Right hindlimb (tissue), 1 donor: ENCODE data around the gene ERCC4.

Source experiments
- DNase-seq: peaks from one replicate; pipeline ENCODE4 v3.0.0-alpha.2; 2018

ERCC4 gene

DNA sequence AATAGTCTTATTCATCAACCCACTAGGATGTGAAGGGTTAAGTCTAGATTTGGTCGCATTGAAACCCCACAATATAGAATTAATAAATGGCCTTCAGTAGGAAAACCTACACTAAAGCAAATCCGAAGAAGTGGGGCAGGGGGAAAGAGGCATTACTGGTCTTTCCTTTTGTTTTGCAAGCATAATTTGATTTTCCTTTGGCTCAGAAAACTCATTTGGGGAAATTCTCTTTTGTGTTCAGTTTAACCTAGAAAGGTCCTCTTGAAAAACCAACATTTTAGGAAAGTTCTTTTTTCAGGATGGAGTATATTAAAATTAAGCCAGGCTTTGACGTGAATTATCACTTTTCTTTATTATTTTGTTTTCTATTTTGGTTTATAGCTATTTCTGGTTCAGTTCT is 31.7 kb downstream of the ERCC4 start:
- no peak for DNase-seq

- no peak for DNase-seq
Measured at GRCh38 chr16:13953501-13953900, 33.5 kb downstream of the ERCC4 start.

- no peak for DNase-seq
Measured at GRCh38 chr16:13956635-13957196, 36.8 kb downstream of the ERCC4 start.

DNA sequence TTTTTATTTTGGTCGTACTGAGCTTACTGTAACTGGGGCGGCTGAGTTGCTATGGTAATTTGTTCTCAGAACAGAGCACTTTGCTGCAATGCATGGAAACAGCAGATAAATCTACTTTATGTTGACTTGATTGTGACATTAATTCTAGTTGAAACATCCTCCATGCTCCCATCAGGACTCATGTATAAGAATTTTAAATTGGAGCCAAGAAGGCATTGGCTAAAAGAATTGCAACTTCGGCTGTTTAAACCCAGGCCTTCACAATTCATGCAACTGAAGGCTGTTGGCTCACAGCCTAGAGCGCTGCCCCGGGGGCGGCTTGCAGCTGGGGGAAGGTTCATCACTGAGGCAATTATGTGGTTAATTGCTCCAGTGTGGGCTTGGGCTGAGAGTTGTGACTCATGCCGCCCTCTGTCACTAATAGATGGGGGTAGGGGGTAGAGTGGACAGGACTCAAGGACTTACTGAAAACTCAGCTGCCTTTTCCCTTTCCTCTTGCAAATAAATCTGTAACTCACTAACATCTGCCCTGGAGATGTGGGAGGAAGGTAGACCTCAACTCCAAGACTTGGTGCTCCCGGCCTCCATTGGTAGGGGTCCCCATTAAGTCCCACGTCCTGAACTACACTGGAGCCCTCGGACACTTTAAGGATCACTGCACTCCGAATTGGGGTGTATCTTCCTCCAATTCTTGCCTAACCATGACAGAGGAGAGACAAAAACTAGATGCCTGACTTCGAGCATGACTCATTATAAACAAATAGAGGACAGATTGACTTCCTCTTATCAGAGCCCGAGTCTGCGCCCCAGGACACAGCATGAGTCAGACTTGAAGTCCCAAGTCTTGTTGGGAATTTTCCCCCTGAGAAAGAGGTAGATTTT is 37.5 kb downstream of the ERCC4 start:
- DNase-seq = peak; percentile 77

DNA sequence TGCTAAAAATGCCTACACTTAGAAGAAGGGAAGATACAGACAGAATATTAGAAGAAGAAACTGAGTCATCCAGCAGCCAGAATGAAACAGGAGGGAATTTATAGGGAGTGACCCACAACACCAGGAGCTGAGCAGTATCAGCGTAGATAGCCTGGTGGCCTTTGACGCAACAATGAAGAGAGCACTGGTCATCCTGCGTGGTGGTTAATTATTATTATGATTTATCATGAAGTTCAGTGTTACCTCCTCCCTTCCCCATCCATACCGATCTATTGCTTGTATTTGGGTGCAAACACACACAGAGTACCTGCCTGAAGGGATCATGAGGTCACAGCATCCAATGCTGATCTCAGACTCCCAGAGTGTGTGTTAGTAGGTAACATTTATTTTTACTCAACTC is 38.5 kb downstream of the ERCC4 start:
- DNase-seq = no peak

DNA sequence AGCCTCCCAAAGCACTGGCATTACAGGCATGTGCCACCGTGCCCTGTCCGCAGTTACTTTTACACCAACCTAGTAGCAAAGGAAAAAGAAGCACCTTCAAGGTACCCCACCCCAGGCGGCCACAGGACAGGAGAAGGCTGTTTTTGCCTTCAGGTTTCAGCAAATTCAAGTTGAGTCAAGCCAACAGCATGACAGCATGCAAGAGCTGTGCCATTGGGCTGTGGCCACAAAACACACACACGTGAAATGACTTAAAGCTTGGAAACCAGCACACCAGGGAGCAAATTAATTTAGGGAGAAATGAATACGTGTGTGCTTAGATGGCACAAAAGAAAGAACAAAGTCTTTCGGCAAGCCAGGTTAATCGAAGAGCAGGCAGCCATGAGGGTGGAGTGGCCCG is 39.7 kb downstream of the ERCC4 start:
- no peak for DNase-seq

DNA sequence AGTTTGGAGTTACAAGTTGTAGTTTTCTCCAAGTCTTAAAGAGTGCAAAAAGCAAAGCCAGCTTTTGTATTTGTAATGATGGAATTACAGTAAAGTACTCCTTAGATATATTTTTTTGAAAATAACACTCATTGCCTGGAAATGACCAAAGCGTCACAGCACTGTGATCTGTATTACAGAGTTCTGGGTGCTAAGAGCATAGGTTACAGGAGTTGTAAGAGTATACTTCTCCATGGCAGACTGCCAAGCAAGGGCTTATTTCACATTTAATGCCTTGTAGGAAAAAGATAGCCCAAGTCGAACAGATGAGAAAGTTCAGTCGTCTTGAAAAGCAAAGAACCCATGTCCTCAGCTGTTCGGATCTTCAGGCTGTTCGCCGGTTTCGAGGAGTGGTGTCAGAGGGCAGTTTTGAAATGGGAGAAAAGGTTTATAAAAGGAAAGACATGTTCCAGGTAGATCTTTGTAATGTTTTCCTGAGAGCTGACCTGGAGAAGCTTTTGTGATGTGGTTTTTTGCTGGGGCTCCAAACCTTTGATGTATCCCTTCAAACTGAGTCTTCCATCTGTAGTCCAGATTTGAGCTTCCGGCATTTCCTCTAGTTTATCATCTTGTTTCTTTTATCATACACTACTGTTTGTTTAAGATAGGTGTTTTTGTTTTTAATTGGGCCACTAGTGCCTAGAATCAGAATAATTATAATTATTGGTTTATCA is 41.3 kb downstream of the ERCC4 start:
- no peak for DNase-seq

GRCh38 chr16:13962232-13962631 is 42.3 kb downstream of the ERCC4 start:
- no peak for DNase-seq

DNA sequence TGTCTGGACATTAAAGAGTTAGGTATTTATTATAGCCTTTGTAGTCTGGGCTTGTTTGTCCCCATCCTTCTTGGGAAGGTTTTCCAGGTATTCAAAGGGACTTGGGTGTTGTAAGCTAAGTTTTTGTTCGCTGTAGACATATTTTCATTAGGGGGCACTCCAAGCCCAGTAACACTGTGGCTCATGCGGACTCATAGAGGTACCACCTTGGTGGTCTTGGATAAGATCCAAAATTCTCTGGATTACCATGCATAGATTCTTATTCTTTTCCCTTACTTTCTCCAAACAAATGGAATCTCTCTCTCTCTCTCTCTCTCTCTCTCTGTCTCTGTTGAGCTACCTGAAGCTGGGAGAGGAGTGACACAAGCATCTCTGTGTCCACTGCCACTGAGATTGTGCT is 48.9 kb downstream of the ERCC4 start:
- no peak for DNase-seq

DNA sequence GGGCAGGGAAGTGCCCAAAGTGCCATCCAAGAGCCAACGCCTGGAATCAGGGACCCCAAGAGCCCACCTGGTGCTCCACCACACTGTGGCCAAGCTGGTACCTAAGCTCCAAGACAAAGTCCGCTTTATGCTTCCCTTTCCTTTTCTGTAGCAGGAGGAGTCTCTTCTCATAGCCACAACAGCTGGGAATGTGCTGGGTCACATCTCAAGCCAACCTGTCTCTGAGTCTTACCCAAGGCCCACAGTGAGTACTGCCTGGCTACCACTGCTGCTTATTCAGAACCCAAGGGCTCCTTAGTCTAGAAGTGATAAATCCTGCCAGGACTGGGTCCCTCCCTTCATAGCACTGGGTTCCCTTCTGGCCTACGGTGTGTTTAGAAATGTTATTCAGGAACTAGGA is 49.8 kb downstream of the ERCC4 start:
- DNase-seq = no peak

- no peak for DNase-seq
Measured at GRCh38 chr16:13970708-13971422, 50.9 kb downstream of the ERCC4 start.

GRCh38 chr16:13973321-13974023 is 53.5 kb downstream of the ERCC4 start:
- DNase-seq = no peak

GRCh38 chr16:13977177-13977576 is 57.2 kb downstream of the ERCC4 start:
- no peak for DNase-seq

GRCh38 chr16:13982451-13982850 is 62.5 kb downstream of the ERCC4 start:
- no peak for DNase-seq

DNA sequence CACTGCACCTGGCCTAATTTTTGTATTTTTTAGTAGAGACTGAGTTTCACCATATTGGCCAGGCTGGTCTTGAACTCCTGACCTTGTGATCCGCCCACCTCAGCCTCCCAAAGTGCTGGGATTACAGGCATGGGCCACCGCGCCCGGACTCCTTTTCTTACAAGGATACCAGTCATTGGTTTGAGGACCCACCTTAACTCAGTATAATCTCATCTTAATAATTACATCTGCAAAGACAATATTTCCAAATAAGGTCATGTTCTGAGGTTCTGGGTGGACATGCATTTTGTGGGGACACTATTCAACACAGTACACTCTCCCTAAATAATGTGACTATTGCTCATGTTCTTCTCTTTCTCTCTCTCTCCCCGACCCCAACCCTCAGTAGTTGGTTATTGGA is 63.7 kb downstream of the ERCC4 start:
- DNase-seq = no peak

DNA sequence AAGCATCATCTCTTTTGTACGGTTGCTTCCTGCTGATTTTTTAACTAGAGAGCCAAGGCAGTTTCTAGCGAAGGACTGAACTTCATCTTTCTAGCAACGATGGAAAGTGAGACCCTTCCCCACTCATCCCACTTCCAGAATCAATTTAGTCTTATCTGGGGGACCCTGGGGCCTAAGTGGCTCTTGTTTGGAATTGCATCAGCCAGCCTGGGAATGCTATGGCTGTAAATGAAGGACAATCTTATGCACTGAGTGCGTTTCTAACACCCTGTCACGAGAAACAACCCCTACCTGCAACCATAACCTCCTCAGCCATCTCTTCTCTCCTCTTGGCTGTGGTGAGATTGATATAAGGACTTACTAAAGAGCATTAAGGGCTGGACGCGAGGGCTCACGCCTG is 64.8 kb downstream of the ERCC4 start:
- no peak for DNase-seq

DNA sequence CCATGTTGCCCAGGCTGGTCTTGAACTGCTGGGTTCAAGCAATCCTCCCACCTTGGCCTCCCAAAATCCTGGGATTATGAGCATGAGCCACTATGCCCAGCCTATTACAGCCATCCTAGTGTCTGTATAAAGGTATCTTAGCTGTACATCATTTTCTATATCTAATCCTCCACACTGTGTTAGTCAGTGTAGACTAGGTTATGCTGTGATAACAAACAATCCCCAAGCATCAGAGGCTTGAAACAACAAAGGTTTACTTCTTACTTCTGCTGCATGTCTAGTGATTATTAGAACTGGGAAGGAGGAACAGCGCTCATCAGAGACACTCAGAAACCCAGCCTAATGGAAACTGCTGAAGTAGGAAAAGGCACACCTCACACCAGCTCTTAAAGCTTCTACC is 68.1 kb downstream of the ERCC4 start:
- DNase-seq = no peak

- no peak for DNase-seq
Measured at GRCh38 chr16:13992322-13992721, 72.4 kb downstream of the ERCC4 start.

- no peak for DNase-seq
Measured at GRCh38 chr16:13992976-13993375, 73.0 kb downstream of the ERCC4 start.

DNA sequence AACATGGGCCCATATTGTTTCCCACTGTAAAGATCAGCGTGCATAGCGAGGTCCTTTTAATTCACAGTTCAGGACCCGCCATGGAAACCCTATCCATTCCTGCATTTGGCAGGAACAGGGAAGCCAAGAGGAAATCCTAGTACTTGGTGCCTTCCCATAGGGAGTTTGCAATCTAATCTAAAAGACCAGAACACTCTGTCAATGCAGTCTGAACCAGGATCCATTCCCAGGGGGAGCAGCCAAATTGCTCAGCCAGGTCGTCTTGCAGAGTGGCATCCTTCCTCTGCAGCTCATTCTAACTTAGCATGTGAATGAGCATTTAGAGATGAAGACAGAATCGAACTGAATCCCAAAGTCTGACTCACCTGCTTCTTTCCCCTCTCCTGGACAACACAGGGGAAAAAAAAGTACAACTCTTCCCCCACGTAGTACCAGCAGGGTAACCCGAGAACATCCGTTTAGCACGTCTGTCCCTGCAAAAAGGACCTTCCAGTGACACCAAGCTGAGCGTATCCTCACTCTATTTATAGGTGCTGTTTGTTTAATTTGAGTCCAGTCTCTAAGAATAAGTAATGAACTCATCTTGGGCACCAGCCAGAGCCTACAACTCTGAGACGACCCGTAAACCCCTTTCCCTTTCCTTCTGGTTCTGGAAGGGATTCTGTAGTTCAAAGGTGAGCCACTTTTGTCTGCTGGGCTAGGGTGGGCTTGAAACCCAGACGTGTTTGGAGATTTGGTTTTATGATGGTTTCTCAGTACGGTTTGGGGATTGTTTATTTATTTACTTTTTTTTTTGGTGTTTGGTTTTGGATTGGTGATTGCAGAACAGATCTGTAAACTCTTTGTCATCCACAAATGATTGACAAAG is 74.5 kb downstream of the ERCC4 start:
- DNase-seq = no peak

- DNase-seq = no peak
Measured at GRCh38 chr16:13995194-13995593, 75.2 kb downstream of the ERCC4 start.
